ENCODE results near the gene SCIN.
A peak's percentile ranks its signal among the peaks of the same experiment; 100 is the strongest.
"Not testable (repeated sequence)": the region's sequence is repeated elsewhere in the genome, so short reads cannot be mapped to it uniquely, and the experiment has no call there.

Gene SCIN

DNA sequence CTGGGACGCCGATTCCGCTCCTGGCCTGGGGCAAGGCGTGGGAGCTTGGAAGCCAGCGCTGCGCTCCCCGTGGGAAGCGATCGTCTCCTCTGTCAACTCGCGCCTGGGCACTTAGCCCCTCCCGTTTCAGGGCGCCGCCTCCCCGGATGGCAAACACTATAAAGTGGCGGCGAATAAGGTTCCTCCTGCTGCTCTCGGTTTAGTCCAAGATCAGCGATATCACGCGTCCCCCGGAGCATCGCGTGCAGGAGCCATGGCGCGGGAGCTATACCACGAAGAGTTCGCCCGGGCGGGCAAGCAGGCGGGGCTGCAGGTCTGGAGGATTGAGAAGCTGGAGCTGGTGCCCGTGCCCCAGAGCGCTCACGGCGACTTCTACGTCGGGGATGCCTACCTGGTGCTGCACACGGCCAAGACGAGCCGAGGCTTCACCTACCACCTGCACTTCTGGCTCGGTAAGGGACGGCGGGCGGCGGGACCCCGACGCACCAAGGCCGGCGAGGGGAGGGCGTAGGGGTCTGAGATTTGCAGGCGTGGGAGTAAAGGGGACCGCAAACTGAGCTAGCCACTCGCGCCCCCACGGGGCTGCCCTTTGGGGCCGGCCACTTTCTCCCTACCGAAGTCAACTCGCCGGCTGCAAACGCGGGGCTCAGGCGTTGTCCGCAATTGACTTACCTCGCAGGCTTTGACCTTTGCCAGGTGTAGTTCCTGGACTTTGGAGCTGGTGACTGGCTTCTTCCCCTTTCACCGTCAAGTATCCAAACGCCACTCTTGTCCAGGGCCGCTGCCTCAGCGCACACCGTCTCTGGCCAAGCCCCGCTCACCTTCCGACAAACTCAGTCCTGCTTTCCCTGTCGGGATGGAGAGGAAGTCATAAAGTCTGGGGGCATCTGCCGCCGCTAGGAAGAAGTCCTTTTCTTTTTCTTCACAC lies at the start of gene SCIN:
SCIN (plus strand) TSS at position 187 of the 928 bp plus-strand sequence; CDS start at position 254, 67 bp downstream.
- peak within 1 kb of the TSS; percentile 53 for H3K4me3 ChIP-seq (ENCODE audit: low read depth, low read length)
- in situ Hi-C loops (cut with HindIII; ENCODE audit: low pct_ligation_motif_present, low sequenced_read_pairs), result no loop called here
- peak; percentile 25 for DNase-seq
- H3K36me3 ChIP-seq (replicated peaks), result no peaks in the 10 kb centered on the region
- TF ChIP-seq, protein P1, sequence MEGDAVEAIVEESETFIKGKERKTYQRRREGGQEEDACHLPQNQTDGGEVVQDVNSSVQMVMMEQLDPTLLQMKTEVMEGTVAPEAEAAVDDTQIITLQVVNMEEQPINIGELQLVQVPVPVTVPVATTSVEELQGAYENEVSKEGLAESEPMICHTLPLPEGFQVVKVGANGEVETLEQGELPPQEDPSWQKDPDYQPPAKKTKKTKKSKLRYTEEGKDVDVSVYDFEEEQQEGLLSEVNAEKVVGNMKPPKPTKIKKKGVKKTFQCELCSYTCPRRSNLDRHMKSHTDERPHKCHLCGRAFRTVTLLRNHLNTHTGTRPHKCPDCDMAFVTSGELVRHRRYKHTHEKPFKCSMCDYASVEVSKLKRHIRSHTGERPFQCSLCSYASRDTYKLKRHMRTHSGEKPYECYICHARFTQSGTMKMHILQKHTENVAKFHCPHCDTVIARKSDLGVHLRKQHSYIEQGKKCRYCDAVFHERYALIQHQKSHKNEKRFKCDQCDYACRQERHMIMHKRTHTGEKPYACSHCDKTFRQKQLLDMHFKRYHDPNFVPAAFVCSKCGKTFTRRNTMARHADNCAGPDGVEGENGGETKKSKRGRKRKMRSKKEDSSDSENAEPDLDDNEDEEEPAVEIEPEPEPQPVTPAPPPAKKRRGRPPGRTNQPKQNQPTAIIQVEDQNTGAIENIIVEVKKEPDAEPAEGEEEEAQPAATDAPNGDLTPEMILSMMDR (IDR thresholded peaks at IDR 0.05; ENCODE audit: low read depth, low read length, missing control alignments), result no peak
- H3K27me3 ChIP-seq (replicated peaks), result no peaks in the 10 kb centered on the region
- no peak within 1 kb of the TSS for H3K27ac ChIP-seq

DNA sequence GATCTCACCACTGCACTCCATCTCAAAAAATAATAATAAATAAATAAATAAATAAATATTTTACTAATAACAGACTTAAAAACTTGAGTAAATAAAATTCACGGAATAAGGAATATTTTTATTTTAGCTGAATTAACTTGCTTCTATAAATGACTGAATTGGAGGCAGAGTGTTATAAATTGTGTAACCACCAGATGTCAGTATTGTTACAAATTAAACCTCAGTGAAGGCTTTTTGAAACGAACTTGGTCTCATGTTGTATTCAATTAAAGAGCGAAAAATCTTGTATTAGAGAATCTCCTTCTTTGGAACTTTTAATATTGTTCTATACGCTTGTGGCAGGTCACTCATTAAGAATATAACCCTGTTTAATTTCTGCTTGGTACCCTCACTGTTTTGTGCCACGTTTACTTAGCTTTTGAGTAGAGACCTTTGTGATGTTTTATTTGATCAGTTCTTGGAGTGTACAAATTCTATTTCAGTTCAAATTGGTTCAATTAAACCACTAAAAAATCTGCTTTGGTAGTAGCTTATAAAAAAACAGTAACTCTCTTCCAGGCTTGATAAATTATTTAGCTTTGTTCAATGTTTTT lies 45.6 kb upstream of the SCIN start:
- DNase-seq, result peak; percentile 31
- H3K36me3 ChIP-seq (replicated peaks), result no peaks in the 10 kb centered on the region
- no peaks in the 10 kb centered on the region for H3K27me3 ChIP-seq (replicated peaks)
- no peak overlapping the region for H3K27ac ChIP-seq
- TF ChIP-seq, protein P1 (IDR thresholded peaks at IDR 0.05; ENCODE audit: low read depth, low read length, missing control alignments), result no peak
- H3K4me3 ChIP-seq (ENCODE audit: low read depth, low read length), result no peak overlapping the region
- in situ Hi-C loops (cut with HindIII; ENCODE audit: low pct_ligation_motif_present, low sequenced_read_pairs), result no loop called here

DNA sequence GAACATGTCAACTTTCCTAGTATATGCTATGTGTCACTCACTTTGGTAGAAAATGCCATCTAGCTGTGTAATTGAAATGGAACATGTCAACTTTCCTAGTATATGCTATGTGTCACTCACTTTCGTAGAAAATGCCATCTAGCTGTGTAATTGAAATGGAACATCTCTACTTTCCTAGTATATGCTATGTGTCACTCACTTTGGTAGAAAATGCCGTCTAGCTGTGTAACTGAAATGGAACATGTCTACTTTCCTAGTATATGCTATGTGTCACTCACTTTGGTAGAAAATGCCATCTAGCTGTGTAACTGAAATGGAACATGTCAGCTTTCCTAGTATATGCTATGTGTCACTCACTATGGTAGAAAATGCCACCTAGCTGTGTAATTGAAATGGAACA lies 43.8 kb upstream of the SCIN start:
- H3K27me3 ChIP-seq (replicated peaks); DNase-seq; H3K4me3 ChIP-seq (ENCODE audit: low read depth, low read length); H3K36me3 ChIP-seq (replicated peaks); in situ Hi-C loops (cut with HindIII; ENCODE audit: low pct_ligation_motif_present, low sequenced_read_pairs); H3K27ac ChIP-seq: not testable (repeated sequence)

DNA sequence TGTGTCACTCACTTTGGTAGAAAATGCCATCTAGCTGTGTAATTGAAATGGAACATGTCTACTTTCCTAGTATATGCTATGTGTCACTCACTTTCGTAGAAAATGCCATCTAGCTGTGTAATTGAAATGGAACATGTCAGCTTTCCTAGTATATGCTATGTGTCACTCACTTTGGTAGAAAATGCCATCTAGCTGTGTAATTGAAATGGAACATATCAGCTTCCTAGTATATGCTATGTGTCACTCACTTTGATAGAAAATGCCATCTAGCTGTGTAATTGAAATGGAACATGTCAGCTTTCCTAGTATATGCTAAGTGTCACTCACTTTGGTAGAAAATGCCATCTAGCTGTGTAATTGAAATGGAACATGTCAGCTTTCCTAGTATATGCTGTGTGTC lies 42.9 kb upstream of the SCIN start:
- in situ Hi-C loops (cut with HindIII; ENCODE audit: low pct_ligation_motif_present, low sequenced_read_pairs); H3K36me3 ChIP-seq (replicated peaks); DNase-seq; H3K27me3 ChIP-seq (replicated peaks); H3K4me3 ChIP-seq (ENCODE audit: low read depth, low read length); H3K27ac ChIP-seq: not testable (repeated sequence)

DNA sequence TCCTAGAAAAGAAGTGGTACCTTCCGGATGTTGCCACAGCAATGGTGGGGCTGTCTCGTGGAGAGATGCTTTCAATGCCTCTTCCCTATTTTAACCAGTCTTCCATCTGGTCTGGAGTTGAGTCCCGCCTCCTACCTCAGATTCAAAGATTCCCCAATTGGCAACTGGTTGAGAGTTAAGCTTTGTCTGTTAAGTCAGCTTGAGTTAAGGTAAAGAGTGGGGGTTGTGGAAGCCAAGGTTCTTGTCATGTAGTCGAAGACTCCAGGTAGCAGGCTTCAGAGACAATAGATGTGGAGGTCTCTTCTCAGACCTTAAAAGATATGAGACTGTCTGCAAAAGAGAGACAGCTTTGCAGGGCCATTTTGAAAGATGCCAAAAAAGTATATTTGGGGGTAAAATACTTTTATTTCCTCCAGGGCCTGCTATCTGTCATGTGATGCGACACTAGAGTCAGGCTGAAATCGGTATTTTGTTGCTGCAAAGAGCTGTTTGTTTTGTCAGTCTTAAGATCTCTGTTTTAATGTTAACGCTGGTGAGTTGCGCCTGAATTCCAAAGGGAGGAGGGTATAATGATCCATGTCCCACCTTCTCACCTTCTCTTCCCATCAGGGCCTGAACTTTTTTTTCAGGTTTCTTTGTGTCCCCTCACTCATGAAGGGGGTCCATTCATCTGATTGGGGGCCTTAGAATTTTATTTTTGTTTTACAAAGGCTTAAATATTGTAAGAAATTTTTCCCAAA lies 40.4 kb upstream of the SCIN start:
- TF ChIP-seq, protein P1 (IDR thresholded peaks at IDR 0.05; ENCODE audit: low read depth, low read length, missing control alignments), result no peak
- Histone ChIP-seq H3K4me3 (ENCODE audit: low read depth, low read length) (no peak overlapping the region), H3K27me3 (replicated peaks) (no peaks in the 10 kb centered on the region), H3K27ac (no peak overlapping the region), H3K36me3 (replicated peaks) (no peaks in the 10 kb centered on the region)
- DNase-seq, result no peak
- in situ Hi-C loops (cut with HindIII; ENCODE audit: low pct_ligation_motif_present, low sequenced_read_pairs), result no loop called here

DNA sequence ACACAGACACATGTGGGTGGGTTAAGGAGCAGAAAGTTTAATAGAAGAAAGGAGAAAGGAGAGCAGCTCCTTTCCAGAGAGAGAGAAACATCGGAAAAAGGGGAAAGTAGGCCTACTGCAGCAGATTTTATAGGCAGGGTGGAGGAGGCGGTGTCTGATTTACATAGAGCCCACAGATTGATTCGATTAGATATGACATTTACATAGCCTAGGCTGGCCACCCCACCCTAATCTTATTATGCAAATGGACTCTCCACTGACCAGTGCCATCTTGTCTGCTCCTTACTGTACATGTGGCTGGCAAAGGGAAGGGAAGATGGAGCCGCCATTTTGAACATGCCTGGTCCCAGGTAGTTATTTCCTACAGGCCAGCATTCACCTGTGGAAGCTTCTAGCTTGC lies 38.7 kb upstream of the SCIN start:
- TF ChIP-seq, protein P1 (IDR thresholded peaks at IDR 0.05; ENCODE audit: low read depth, low read length, missing control alignments), result no peak
- in situ Hi-C loops (cut with HindIII; ENCODE audit: low pct_ligation_motif_present, low sequenced_read_pairs), result no loop called here
- no peaks in the 10 kb centered on the region for H3K27me3 ChIP-seq (replicated peaks)

More for the DNA sequence above, 38.7 kb upstream of the SCIN start:
- H3K4me3 ChIP-seq (ENCODE audit: low read depth, low read length), result no peak overlapping the region
- no peak overlapping the region for H3K27ac ChIP-seq
- no peak for DNase-seq
- no peaks in the 10 kb centered on the region for H3K36me3 ChIP-seq (replicated peaks)

All from brain microvascular endothelial cell (primary cell).